SK-N-SH (cell line): ENCODE data around the gene PRIM2. TPM values are rescaled to one million over a fixed set of nuclear protein-coding genes. Genes with fewer than 3 reads are reported as not detected.
A peak's percentile ranks its signal among the peaks of the same experiment; 100 is the strongest.
"Not testable (repeated sequence)": the region's sequence is repeated elsewhere in the genome, so short reads cannot be mapped to it uniquely, and the experiment has no call there.

ENCODE experiments used
- CTCF ChIA-PET: fragments of 300-600, 350-600 bp; formaldehyde crosslinking; extraction: SDS; loops from one replicate; lab custom pipeline; 2021; lab: Yijun Ruan, JAX
- POLR2A ChIA-PET: fragments of 350-600 bp; sonication (Branson Sonifier 250); formaldehyde crosslinking; extraction: SDS; loops from one replicate; lab custom pipeline; 2020; ENCODE audit warnings: antibody characterized with exemption, inconsistent platforms; lab: Yijun Ruan, JAX
- DNase-seq: peaks from one replicate; pipeline ENCODE4 v3.0.0; 2012
- H2AFZ ChIP-seq: fragments of 200-600 bp; sonication (generic); 2 replicates; pipeline ENCODE4 v1.8.1; 2016; ENCODE audit warnings: antibody characterized with exemption, mild to moderate bottlenecking, low read depth
- H3F3A ChIP-seq: fragments of 200-600 bp; sonication (generic); replicated peaks from 2 replicates; pipeline ENCODE3; 2016; ENCODE audit warnings: antibody characterized with exemption, mild to moderate bottlenecking; ENCODE audit not compliant: insufficient read depth
- H3K27ac ChIP-seq, 2 experiments: fragments of 200-500 bp in 1 of 2; fragments of 200-600 bp in 1 of 2; sonication (Bioruptor generic) in 1 of 2; sonication (generic), shearing (Covaris generic) in 1 of 2; 2 replicates each; pipeline versions ENCODE4 v1.5.1 to v1.6.1; 2014 to 2016; ENCODE audit warnings: low read depth in 2 of 2, inconsistent platforms in 1 of 2, low read length in 1 of 2, mild to moderate bottlenecking in 1 of 2, mixed read lengths in 1 of 2
- H3K27me3 ChIP-seq: fragments of 200-600 bp; sonication (generic), shearing (Covaris generic); 2 replicates; pipeline ENCODE4 v1.6.1; 2016; ENCODE audit warnings: mixed run types; ENCODE audit not compliant: insufficient read depth
- H3K36me3 ChIP-seq, 2 experiments: fragments of 200-500 bp in 1 of 2; fragments of 200-600 bp in 1 of 2; sonication (Bioruptor generic) in 1 of 2; sonication (generic) in 1 of 2; replicated peaks in 1 of 2; 2 replicates each; pipeline versions ENCODE3 to v1.5.1; 2014 to 2016; ENCODE audit warnings: low read length in 1 of 2, mild to moderate bottlenecking in 1 of 2; ENCODE audit not compliant: insufficient read depth in 2 of 2, control insufficient read depth in 1 of 2
- H3K4me1 ChIP-seq, 2 experiments: fragments of 200-500 bp in 1 of 2; fragments of 200-600 bp in 1 of 2; sonication (Bioruptor generic) in 1 of 2; sonication (generic), shearing (Covaris generic) in 1 of 2; 2 replicates each; pipeline versions ENCODE4 v1.5.1 to v1.6.1; 2014 to 2016; ENCODE audit warnings: low read depth in 1 of 2, low read length in 1 of 2, mixed run types in 1 of 2; ENCODE audit not compliant: insufficient read depth in 2 of 2, control insufficient read depth in 1 of 2
- H3K4me2 ChIP-seq: fragments of 200-600 bp; sonication (generic), shearing (Covaris generic); 2 replicates; pipeline ENCODE4 v1.6.1; 2017; ENCODE audit warnings: mixed run types
- H3K4me3 ChIP-seq, 2 experiments: fragments of 200-500 bp in 1 of 2; fragments of 200-600 bp in 1 of 2; sonication (Bioruptor generic) in 1 of 2; sonication (generic), shearing (Covaris generic) in 1 of 2; 2 replicates each; pipeline versions ENCODE4 v1.5.1 to v1.8.1; 2014 to 2016; ENCODE audit warnings: low read depth in 2 of 2, inconsistent platforms in 1 of 2, low read length in 1 of 2, mild to moderate bottlenecking in 1 of 2, mixed read lengths in 1 of 2, moderate library complexity in 1 of 2
- H3K79me2 ChIP-seq: fragments of 200-600 bp; sonication (generic); 2 replicates; pipeline ENCODE4 v1.8.1; 2017; ENCODE audit warnings: mild to moderate bottlenecking; ENCODE audit not compliant: insufficient read depth
- H3K9ac ChIP-seq: fragments of 200-600 bp; sonication (generic); 2 replicates; pipeline ENCODE4 v1.6.1; 2017; ENCODE audit warnings: mixed run types
- H3K9me2 ChIP-seq: fragments of 200-600 bp; sonication (generic); 2 replicates; pipeline ENCODE4 v1.6.1; 2017; ENCODE audit warnings: mixed run types
- H3K9me3 ChIP-seq: fragments of 200-600 bp; sonication (generic); 2 replicates; pipeline ENCODE4 v1.6.1; 2017; ENCODE audit warnings: mixed run types, mild to moderate bottlenecking, moderate library complexity
- H4K20me1 ChIP-seq: fragments of 200-600 bp; sonication (generic); 2 replicates; pipeline ENCODE4 v1.6.1; 2017; ENCODE audit warnings: mild to moderate bottlenecking, mixed run types; ENCODE audit not compliant: insufficient read depth
- RAD21 ChIP-seq: IDR thresholded peaks from 2 replicates; pipeline ENCODE4 v1.6.1; 2012; ENCODE audit warnings: mild to moderate bottlenecking, low read length
- SMC3 ChIP-seq: IDR thresholded peaks from 2 replicates; pipeline ENCODE4 v1.6.1; 2012; ENCODE audit warnings: low read depth, low read length, improper control_type of control experiment
- WGBS: methylation state at CpG from one replicate; pipeline ENCODE4 v1.1.6; 2017; ENCODE audit warnings: low lambda C conversion rate; 5-methylcytosine and 5-hydroxymethylcytosine counted together
- polyA plus RNA-seq, 3 experiments: library from polyadenylated mRNA; depleted of rRNA; stranded (reverse); fragments of >200 nt; gene quantifications; 2 replicates each; pipeline ENCODE4 v1.2.3, GENCODE V29; 2012
- TF ChIP-seq, protein P1 (sequence below): fragments of 200-600 bp; sonication (generic); IDR thresholded peaks from 2 replicates; pipeline ENCODE4 v1.6.1; 2017; ENCODE audit warnings: antibody characterized with exemption, mild to moderate bottlenecking, moderate library complexity

PRIM2 gene
- polyA plus RNA-seq, 1 of the 3 experiments (the other 2 are of a cell fraction): 14.1 TPM

DNA sequence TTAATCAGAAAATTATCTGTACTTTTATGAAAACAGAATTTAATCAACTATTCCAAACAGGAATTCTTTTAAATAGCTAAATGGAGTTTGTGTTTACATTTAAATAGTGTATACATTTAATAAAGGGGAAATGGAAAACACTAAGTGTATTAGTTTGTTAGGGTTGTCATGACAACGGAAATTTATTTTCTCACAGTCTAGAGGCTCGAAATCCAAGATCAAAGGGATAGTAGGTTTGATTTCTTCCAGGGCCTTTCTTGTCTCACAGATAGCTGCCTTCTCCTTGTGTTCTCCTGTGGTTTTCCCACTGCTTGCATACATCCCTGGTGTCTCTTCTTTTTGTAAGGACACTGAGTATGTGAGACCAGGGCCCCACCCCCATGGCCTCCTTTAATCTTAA is 215.2 kb downstream of the PRIM2 start:
- H3K27ac ChIP-seq, CTCF ChIA-PET, H3K36me3 ChIP-seq, H3K79me2 ChIP-seq, H3K4me3 ChIP-seq, H3K4me2 ChIP-seq, H2AFZ ChIP-seq, H3K9ac ChIP-seq, H3K27me3 ChIP-seq, H3K9me3 ChIP-seq, H4K20me1 ChIP-seq, H3K4me1 ChIP-seq, H3K9me2 ChIP-seq, H3F3A ChIP-seq, DNase-seq, POLR2A ChIA-PET: not testable (repeated sequence)
- 100% methylated on average over 2 of the region's 2 CpGs for WGBS

DNA sequence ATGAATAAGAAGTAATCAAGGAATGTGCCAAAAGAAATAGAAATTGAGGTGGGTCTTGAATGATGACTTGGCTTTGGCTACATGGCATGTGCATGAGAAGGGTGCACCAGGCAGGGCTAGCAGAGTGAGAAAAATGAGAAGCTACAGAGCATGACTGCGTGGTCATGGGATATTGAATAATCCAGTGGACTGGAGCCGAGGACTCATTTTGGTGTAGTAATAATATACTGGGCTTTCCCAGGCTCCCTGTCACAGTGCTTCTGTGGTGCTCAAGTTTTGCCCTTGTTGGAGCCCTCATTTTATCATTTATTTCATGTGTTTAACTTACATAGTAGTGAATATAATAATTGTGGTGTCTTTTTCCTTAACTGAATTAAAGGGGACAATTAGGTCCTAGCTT is 217.7 kb downstream of the PRIM2 start:
- H3K27ac ChIP-seq, H3K79me2 ChIP-seq, H3K27me3 ChIP-seq, DNase-seq, H3K4me3 ChIP-seq, H2AFZ ChIP-seq, CTCF ChIA-PET, H3F3A ChIP-seq, H3K9me2 ChIP-seq, H4K20me1 ChIP-seq, H3K9me3 ChIP-seq, H3K9ac ChIP-seq, H3K4me2 ChIP-seq, H3K4me1 ChIP-seq, POLR2A ChIA-PET: not testable (repeated sequence)
- H3K36me3 ChIP-seq: peaks cover 0 to 14% of the 10 kb centered on the region in 2 experiments
- no CpG with 5 or more reads among the region's 2 CpGs for WGBS

DNA sequence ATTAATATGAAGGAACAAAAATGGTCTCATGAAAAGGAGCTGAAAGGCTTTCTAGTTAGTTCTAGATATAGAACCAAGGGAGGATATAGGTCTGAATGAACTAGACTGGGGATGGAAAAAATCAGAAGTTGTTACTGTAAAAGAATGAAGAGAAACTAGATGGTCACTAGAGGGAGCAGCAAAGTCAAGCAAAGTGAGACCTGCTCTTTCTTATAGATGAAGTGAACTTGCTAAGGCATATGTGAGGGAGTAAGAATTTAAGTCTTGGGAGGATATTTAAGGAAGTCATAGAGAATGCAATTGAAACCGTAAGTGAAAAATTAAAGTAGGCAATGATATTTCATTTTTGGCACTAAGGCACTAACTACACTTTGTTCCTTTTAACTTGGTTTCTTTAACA is 218.6 kb downstream of the PRIM2 start:
- POLR2A ChIA-PET: not testable (repeated sequence)
- TF ChIP-seq RAD21 (peak; percentile 49), SMC3 (0 out of 2 replicates have a peak, but pooled peaks have one; percentile 7)
- TF ChIP-seq, protein P1, sequence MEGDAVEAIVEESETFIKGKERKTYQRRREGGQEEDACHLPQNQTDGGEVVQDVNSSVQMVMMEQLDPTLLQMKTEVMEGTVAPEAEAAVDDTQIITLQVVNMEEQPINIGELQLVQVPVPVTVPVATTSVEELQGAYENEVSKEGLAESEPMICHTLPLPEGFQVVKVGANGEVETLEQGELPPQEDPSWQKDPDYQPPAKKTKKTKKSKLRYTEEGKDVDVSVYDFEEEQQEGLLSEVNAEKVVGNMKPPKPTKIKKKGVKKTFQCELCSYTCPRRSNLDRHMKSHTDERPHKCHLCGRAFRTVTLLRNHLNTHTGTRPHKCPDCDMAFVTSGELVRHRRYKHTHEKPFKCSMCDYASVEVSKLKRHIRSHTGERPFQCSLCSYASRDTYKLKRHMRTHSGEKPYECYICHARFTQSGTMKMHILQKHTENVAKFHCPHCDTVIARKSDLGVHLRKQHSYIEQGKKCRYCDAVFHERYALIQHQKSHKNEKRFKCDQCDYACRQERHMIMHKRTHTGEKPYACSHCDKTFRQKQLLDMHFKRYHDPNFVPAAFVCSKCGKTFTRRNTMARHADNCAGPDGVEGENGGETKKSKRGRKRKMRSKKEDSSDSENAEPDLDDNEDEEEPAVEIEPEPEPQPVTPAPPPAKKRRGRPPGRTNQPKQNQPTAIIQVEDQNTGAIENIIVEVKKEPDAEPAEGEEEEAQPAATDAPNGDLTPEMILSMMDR: peak; percentile 59

DNA sequence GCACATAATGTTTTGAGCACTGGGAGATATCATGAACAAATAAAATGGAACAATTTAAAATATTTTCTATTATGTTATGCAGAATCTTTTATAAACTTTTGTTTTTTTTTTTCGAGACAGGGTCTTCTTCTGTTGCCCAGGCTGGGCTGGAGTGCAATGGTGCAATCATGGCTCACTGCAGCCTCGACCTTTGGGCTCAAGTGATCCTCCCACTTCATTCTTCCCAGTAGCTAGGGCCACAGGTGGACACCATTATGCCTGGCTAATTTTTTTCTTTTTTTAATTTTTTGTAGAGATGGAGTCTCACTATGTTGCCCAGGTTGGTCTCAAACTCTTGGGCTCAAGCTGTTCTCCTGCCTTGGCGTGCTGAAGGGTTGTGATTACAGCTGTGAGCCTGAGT is 220.5 kb downstream of the PRIM2 start:
- H3K4me1 ChIP-seq, H3K4me2 ChIP-seq, POLR2A ChIA-PET, H2AFZ ChIP-seq, H3K9ac ChIP-seq, H3F3A ChIP-seq, H3K27me3 ChIP-seq, H3K9me3 ChIP-seq, DNase-seq, H3K79me2 ChIP-seq, CTCF ChIA-PET, H4K20me1 ChIP-seq, H3K27ac ChIP-seq, H3K4me3 ChIP-seq, H3K9me2 ChIP-seq: not testable (repeated sequence)
- H3K36me3 ChIP-seq: peaks cover 0 to 12% of the 10 kb centered on the region in 2 experiments
- WGBS: 96% methylated on average over 3 of the region's 3 CpGs

More for the DNA sequence above, 218.6 kb downstream of the PRIM2 start:
- H3F3A ChIP-seq, H3K79me2 ChIP-seq, H3K27ac ChIP-seq, H4K20me1 ChIP-seq, CTCF ChIA-PET, H3K27me3 ChIP-seq, H3K4me3 ChIP-seq, H3K4me2 ChIP-seq, H3K9me2 ChIP-seq, H3K9me3 ChIP-seq, H2AFZ ChIP-seq, H3K4me1 ChIP-seq, H3K9ac ChIP-seq: not testable (repeated sequence)
- H3K36me3 ChIP-seq: peaks cover 0 to 16% of the 10 kb centered on the region in 2 experiments
- DNase-seq: peak; percentile 1
- WGBS: 97% methylated on average over 1 of the region's 1 CpG

DNA sequence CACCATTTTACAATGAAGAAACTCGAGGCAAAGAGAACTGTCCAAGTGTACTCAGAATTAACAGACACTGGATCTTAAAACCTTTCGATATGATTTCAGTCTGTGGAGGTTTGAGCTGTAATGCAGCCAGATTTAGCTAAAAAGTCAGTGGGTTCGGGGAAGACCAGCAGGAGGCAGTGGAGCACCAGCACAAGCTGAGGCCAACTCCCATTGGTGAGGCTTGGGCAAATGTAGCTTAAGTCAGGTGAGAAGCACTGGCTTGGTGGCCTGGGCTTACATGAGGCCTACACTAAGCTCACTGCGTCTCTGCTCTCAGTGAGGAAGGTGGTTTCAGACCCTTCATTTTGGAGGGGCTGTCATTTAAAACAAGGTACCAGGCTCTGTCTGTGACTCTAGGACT is 234.5 kb downstream of the PRIM2 start:
- H4K20me1 ChIP-seq, H3K9me2 ChIP-seq, POLR2A ChIA-PET, H3K27ac ChIP-seq, H3K36me3 ChIP-seq, DNase-seq, H3K9me3 ChIP-seq, H3K4me2 ChIP-seq, H3K9ac ChIP-seq, CTCF ChIA-PET, H3F3A ChIP-seq, H3K4me1 ChIP-seq, H3K27me3 ChIP-seq, H3K79me2 ChIP-seq, H2AFZ ChIP-seq, H3K4me3 ChIP-seq: not testable (repeated sequence)
- WGBS: 100% methylated on average over 2 of the region's 4 CpGs

DNA sequence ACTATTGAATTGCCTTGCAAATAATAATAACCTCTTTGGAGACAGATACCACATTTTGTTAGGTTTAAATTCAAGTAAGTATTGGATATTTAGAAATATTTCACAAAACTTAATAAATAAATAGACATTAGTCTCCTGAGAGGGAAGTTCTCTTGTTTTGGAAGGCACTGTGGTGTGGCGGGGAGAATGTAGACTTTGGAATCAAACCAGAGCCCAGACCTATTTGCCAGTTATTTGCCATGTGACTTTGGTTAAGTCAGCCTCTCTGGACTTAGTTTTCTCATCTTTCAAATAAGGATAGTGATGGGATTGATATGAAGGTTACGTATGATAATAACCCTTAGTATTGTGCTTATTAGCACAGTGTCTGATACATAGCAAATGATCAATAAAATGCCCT is 240.4 kb downstream of the PRIM2 start:
- H3K36me3 ChIP-seq, H3K27me3 ChIP-seq, H4K20me1 ChIP-seq, H3K4me3 ChIP-seq, H3K9me3 ChIP-seq, H3K4me2 ChIP-seq, H3K27ac ChIP-seq, H3K9me2 ChIP-seq, CTCF ChIA-PET, H3K4me1 ChIP-seq, H3K79me2 ChIP-seq, H2AFZ ChIP-seq, DNase-seq, POLR2A ChIA-PET, H3F3A ChIP-seq, H3K9ac ChIP-seq: not testable (repeated sequence)
- WGBS: 100% methylated on average over 2 of the region's 2 CpGs
